OCI-LY7 (cell line): ENCODE data around the gene NFX1. TPM values are rescaled to one million over a fixed set of nuclear protein-coding genes. Genes with fewer than 3 reads are reported as not detected.

Experiments
- BruUV-seq: library from RNA; stranded (reverse); fragments of 400-500 nt; replicated peaks from 2 replicates; lab custom pipeline; 2021; lab: Mats Ljungman, UMichigan
- CTCF ChIA-PET: fragments of 300-600 bp; sonication (Branson Sonifier 250); formaldehyde crosslinking; loops from one replicate; lab custom pipeline; 2022; ENCODE audit warnings: antibody characterized with exemption; ENCODE audit not compliant: unreplicated experiment; lab: Charles Lee
- POLR2A ChIA-PET: fragments of 300-600 bp; sonication (Branson Sonifier 250); formaldehyde crosslinking; loops from one replicate; lab custom pipeline; 2022; ENCODE audit warnings: antibody characterized with exemption; lab: Charles Lee
- DNase-seq: peaks from one replicate; pipeline ENCODE4 v3.0.0-alpha.2; 2015; ENCODE audit warnings: low spot score
- H2AFZ ChIP-seq: fragments of 200-600 bp; sonication (generic), shearing (Covaris generic); 2 replicates; pipeline ENCODE4 v1.6.1; 2014; ENCODE audit warnings: mild to moderate bottlenecking, antibody characterized with exemption, low read length, moderate library complexity
- H3K27ac ChIP-seq: fragments of 200-600 bp; sonication (generic); 2 replicates; pipeline ENCODE4 v1.5.1; 2014; ENCODE audit warnings: mixed run types, low read depth, mild to moderate bottlenecking, moderate library complexity, low read length, inconsistent platforms; ENCODE audit not compliant: poor library complexity, severe bottlenecking
- H3K36me3 ChIP-seq: fragments of 200-600 bp; sonication (generic); 2 replicates; pipeline ENCODE4 v1.6.1; 2014; ENCODE audit warnings: mild to moderate bottlenecking, antibody characterized with exemption, low read length, moderate library complexity, mixed read lengths; ENCODE audit not compliant: insufficient read depth
- H3K4me1 ChIP-seq: fragments of 200-600 bp; sonication (generic); 2 replicates; pipeline ENCODE4 v1.5.1; 2014; ENCODE audit warnings: mild to moderate bottlenecking, low read length; ENCODE audit not compliant: insufficient read depth, poor library complexity, severe bottlenecking
- H3K4me2 ChIP-seq: fragments of 200-600 bp; sonication (generic); 2 replicates; pipeline ENCODE4 v1.6.1; 2014; ENCODE audit warnings: mild to moderate bottlenecking, low read length
- H3K4me3 ChIP-seq: fragments of 200-600 bp; sonication (generic); 2 replicates; pipeline ENCODE4 v1.5.1; 2014; ENCODE audit warnings: mild to moderate bottlenecking, low read depth, low read length; ENCODE audit not compliant: poor library complexity, severe bottlenecking
- H3K79me2 ChIP-seq: fragments of 200-600 bp; sonication (generic); 2 replicates; pipeline ENCODE4 v1.6.1; 2016; ENCODE audit warnings: low read depth, mild to moderate bottlenecking, low read length, moderate library complexity, mixed read lengths; ENCODE audit not compliant: insufficient read depth
- H3K9me2 ChIP-seq: fragments of 200-600 bp; sonication (generic); 2 replicates; pipeline ENCODE4 v1.6.1; 2016; ENCODE audit warnings: mild to moderate bottlenecking, low read length, mixed read lengths; ENCODE audit not compliant: insufficient read depth
- H3K9me3 ChIP-seq: fragments of 200-600 bp; sonication (generic); 2 replicates; pipeline ENCODE4 v1.6.1; 2014; ENCODE audit warnings: mild to moderate bottlenecking, mixed run types, low read length, mixed read lengths
- H4K20me1 ChIP-seq: fragments of 200-600 bp; sonication (generic); 2 replicates; pipeline ENCODE4 v1.6.1; 2014; ENCODE audit warnings: mild to moderate bottlenecking, antibody characterized with exemption, low read length, moderate library complexity, mixed read lengths; ENCODE audit not compliant: insufficient read depth
- EZH2phosphoT487 ChIP-seq: fragments of 200-600 bp; sonication (generic); IDR thresholded peaks from 2 replicates; pipeline ENCODE4 v1.6.1; 2018; ENCODE audit warnings: low read depth, borderline replicate concordance, mild to moderate bottlenecking, mixed run types, antibody characterized with exemption, low read length, moderate library complexity, mixed read lengths
- intact Hi-C: fragments of 100-400 bp; cut with micrococcal nuclease; formaldehyde crosslinking; loops from one replicate; pipeline ENCODE4 v1.10.0; 2022; ENCODE audit not compliant: unreplicated experiment
- total RNA-seq, 2 experiments: library from RNA; depleted of rRNA in 1 of 2; stranded (reverse); fragments of >200 nt in 1 of 2; shearing (Covaris generic) in 1 of 2; gene quantifications; 2 replicates each; pipeline ENCODE4 v1.2.3, GENCODE V29; 2014 to 2022
- TF ChIP-seq, protein P1 (sequence below): fragments of 200-600 bp; sonication (generic); conservative IDR thresholded peaks from 2 replicates; pipeline ENCODE4 v1.5.1; 2014; ENCODE audit warnings: mild to moderate bottlenecking, antibody characterized with exemption, low read length, moderate library complexity, mixed read lengths

Gene NFX1
- total RNA-seq, 2 experiments from 2014 or later: 32.3 to 58.3 TPM

DNA sequence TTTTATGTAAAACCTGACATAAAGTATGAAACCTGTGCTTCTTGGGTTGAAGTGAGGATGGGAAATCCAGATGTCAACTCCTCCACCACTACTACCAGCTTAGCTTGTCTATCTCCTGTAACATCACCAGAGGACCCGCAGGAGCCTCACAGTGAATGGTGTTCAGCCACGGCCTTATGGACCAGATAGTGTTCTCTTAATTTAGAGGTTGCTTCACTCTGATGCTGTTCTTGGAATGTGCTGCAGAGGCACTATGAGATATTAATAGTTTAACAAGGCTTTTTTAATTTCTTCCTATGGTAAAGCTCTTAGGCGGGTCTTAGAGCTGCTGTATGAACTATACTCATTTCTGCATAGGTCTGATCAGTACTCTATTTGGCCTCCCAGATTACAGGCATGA, 27.9 kb downstream of the NFX1 start:
- intact Hi-C loops: no loop called here
- no peak for DNase-seq
- Histone ChIP-seq H3K36me3 (peaks cover 99% of the 10 kb centered on the region), H3K9me3 (no peaks in the 10 kb centered on the region), H4K20me1 (no peaks in the 10 kb centered on the region), H3K4me3 (no peak overlapping the region), H3K9me2 (no peaks in the 10 kb centered on the region), H3K4me2 (no peak overlapping the region), H3K4me1 (no peaks in the 10 kb centered on the region), H3K27ac (no peak overlapping the region), H3K79me2 (no peaks in the 10 kb centered on the region), H2AFZ (no peak overlapping the region)
- POLR2A ChIA-PET: interaction anchor here (0.6 kb wide), 1 partner anchor 557 kb away, joined by 3 read pairs; no protein-coding TSS in a partner anchor
- CTCF ChIA-PET: no interaction called here
- TF ChIP-seq, protein P1, sequence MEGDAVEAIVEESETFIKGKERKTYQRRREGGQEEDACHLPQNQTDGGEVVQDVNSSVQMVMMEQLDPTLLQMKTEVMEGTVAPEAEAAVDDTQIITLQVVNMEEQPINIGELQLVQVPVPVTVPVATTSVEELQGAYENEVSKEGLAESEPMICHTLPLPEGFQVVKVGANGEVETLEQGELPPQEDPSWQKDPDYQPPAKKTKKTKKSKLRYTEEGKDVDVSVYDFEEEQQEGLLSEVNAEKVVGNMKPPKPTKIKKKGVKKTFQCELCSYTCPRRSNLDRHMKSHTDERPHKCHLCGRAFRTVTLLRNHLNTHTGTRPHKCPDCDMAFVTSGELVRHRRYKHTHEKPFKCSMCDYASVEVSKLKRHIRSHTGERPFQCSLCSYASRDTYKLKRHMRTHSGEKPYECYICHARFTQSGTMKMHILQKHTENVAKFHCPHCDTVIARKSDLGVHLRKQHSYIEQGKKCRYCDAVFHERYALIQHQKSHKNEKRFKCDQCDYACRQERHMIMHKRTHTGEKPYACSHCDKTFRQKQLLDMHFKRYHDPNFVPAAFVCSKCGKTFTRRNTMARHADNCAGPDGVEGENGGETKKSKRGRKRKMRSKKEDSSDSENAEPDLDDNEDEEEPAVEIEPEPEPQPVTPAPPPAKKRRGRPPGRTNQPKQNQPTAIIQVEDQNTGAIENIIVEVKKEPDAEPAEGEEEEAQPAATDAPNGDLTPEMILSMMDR: no peak
- no peak for TF ChIP-seq EZH2phosphoT487
- BruUV-seq: no TSS peak

DNA sequence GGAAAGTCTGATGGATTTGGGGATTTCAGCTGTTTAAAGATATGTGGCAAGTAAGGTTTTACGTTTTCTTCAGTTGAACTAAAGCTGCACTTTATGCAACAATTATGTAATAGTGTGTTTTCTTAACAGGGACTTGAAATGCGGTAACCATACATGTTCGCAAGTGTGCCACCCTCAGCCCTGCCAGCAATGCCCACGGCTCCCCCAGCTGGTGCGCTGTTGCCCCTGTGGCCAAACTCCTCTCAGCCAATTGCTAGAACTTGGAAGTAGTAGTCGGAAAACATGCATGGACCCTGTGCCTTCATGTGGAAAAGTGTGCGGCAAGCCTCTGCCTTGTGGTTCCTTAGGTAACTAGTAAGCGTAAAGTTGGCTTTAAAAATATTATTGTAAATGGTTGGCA, 28.5 kb downstream of the NFX1 start:
- ChIA-PET CTCF (no interaction called here), POLR2A (no interaction called here)
- no TSS peak for BruUV-seq
- H3K36me3 ChIP-seq: peaks cover 98% of the 10 kb centered on the region
- H3K4me2 ChIP-seq: no peak overlapping the region
- no peak overlapping the region for H2AFZ ChIP-seq
- no peaks in the 10 kb centered on the region for H3K9me2 ChIP-seq
- no peaks in the 10 kb centered on the region for H3K9me3 ChIP-seq
- no peak for DNase-seq
- no peaks in the 10 kb centered on the region for H3K4me1 ChIP-seq
- no peak overlapping the region for H3K4me3 ChIP-seq
- H3K79me2 ChIP-seq: no peaks in the 10 kb centered on the region
- TF ChIP-seq, protein P1: no peak
- TF ChIP-seq EZH2phosphoT487: no peak
- intact Hi-C loops: no loop called here
- H3K27ac ChIP-seq: no peak overlapping the region
- H4K20me1 ChIP-seq: no peaks in the 10 kb centered on the region

DNA sequence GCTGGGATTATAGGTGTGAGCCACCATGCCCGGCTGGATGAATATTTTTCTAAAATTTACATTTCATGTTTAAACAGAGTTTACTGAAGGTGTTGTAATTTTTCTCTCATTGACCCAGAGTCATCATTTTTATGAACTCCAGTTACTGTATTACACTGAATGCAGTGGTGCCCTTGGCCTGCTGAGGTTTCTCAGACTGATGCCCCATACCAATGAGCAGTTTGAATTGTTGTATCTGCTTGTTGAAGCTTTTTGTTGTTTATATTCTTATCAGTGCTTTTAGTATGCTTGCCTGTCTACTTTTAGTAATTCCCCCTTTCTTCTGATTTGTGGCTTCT, 29.9 kb downstream of the NFX1 start:
- POLR2A ChIA-PET: interaction anchor here (0.7 to 1.9 kb wide), 2 partner anchors 11 to 119 kb away, joined by 3 to 5 read pairs; no protein-coding TSS in a partner anchor

More for the DNA sequence above, 29.9 kb downstream of the NFX1 start:
- no peak overlapping the region for H3K27ac ChIP-seq
- H3K79me2 ChIP-seq: no peaks in the 10 kb centered on the region
- no peaks in the 10 kb centered on the region for H3K4me1 ChIP-seq
- H3K36me3 ChIP-seq: peaks cover 97% of the 10 kb centered on the region
- no peak overlapping the region for H3K4me3 ChIP-seq
- H3K9me3 ChIP-seq: no peaks in the 10 kb centered on the region
- no peak overlapping the region for H3K4me2 ChIP-seq
- H4K20me1 ChIP-seq: no peaks in the 10 kb centered on the region
- H2AFZ ChIP-seq: no peak overlapping the region
- intact Hi-C loops: no loop called here
- CTCF ChIA-PET: no interaction called here
- no peaks in the 10 kb centered on the region for H3K9me2 ChIP-seq
- no TSS peak for BruUV-seq
- no peak for TF ChIP-seq EZH2phosphoT487
- TF ChIP-seq, protein P1: no peak
- DNase-seq: no peak
